CD4-positive, alpha-beta T cell (primary cell): ENCODE measurements around the gene ARFIP1. TPM values are rescaled to one million over a fixed set of nuclear protein-coding genes. Genes with fewer than 3 reads are reported as not detected.

Experiments used
- ATAC-seq: fragments of 200-7000 bp; cut with Tn5 transposase; one replicate; pipeline ENCODE4 v1.10.0; 2022; ENCODE audit warnings: mild to moderate bottlenecking; ENCODE audit not compliant: poor library complexity
- CTCF ChIA-PET: fragments of 350-600 bp; sonication (Branson Sonifier 250); formaldehyde crosslinking; loops from one replicate; lab custom pipeline; 2021; ENCODE audit warnings: antibody characterized with exemption, inconsistent platforms; lab: Charles Lee
- POLR2A ChIA-PET: fragments of 350-600 bp; sonication (Branson Sonifier 250); formaldehyde crosslinking; loops from one replicate; lab custom pipeline; 2021; ENCODE audit warnings: antibody characterized with exemption, inconsistent platforms; lab: Charles Lee
- DNase-seq, 14 experiments: peaks; one replicate each; pipeline ENCODE4 v3.0.0-alpha.2; 2013 to 2020; ENCODE audit warnings: mixed read lengths in 2 of 14
- H3K27ac ChIP-seq, 2 donors: one replicate each; pipeline versions ENCODE4 v1.5.1 to v1.7.0; 2013; ENCODE audit warnings: low read length in 2 of 2, low read depth in 1 of 2, mild to moderate bottlenecking in 1 of 2
- H3K27me3 ChIP-seq, 2 experiments: 1 replicate in 1 of 2; 2 replicates in 1 of 2; pipeline versions ENCODE4 v1.6.1 to v1.7.0; 2013; ENCODE audit warnings: low read length in 2 of 2, control low read depth in 1 of 2, mild to moderate bottlenecking in 1 of 2, moderate library complexity in 1 of 2; ENCODE audit not compliant: insufficient read depth in 2 of 2, control insufficient read depth in 1 of 2
- H3K36me3 ChIP-seq: one replicate; pipeline ENCODE4 v1.6.1; 2013; ENCODE audit warnings: low read length, control low read depth; ENCODE audit not compliant: insufficient read depth
- H3K4me1 ChIP-seq: one replicate; pipeline ENCODE4 v1.6.1; 2013; ENCODE audit warnings: low read length, control low read depth; ENCODE audit not compliant: insufficient read depth
- H3K4me3 ChIP-seq: one replicate; pipeline ENCODE4 v1.5.1; 2013; ENCODE audit warnings: mild to moderate bottlenecking, low read length, moderate library complexity
- H3K9me3 ChIP-seq, 2 experiments: 1 replicate in 1 of 2; 2 replicates in 1 of 2; pipeline versions ENCODE4 v1.6.1 to v1.7.0; 2013; ENCODE audit warnings: low read length in 2 of 2, mild to moderate bottlenecking in 2 of 2, control low read depth in 1 of 2, moderate library complexity in 1 of 2; ENCODE audit not compliant: control insufficient read depth in 1 of 2, insufficient read depth in 1 of 2
- H3K27ac Mint-ChIP-seq: one replicate; pipeline ENCODE4 v1.8.0; 2020; ENCODE audit warnings: mixed read lengths
- H3K27me3 Mint-ChIP-seq: one replicate; pipeline ENCODE4 v1.8.0; 2021; ENCODE audit warnings: mixed read lengths
- H3K36me3 Mint-ChIP-seq: one replicate; pipeline ENCODE4 v1.8.0; 2021; ENCODE audit warnings: low read depth, mixed read lengths
- H3K4me1 Mint-ChIP-seq: one replicate; pipeline ENCODE4 v1.8.0; 2021; ENCODE audit warnings: low read depth, mixed read lengths
- H3K4me3 Mint-ChIP-seq: one replicate; pipeline ENCODE4 v1.8.0; 2020; ENCODE audit warnings: mild to moderate bottlenecking, mixed read lengths
- H3K9me3 Mint-ChIP-seq: one replicate; pipeline ENCODE4 v1.8.0; 2020; ENCODE audit warnings: mixed read lengths
- intact Hi-C, 2 experiments: fragments of 100-400 bp; cut with DNase I in 1 of 2; cut with micrococcal nuclease in 1 of 2; formaldehyde crosslinking; loops; one replicate each; pipeline versions ENCODE4 v1.15.1 to v1.9.0; 2023 to 2025; cut with DNase I, micrococcal nuclease
- total RNA-seq, 174 experiments: library from RNA in 2 of 174; stranded (reverse) in 2 of 174; gene quantifications; one replicate each; pipeline ENCODE4 v1.2.3 and lab custom pipeline; 2021 to 2026
- TF ChIP-seq, protein P1 (sequence below): fragments of 200-600 bp; IDR thresholded peaks from one replicate; pipeline ENCODE4 v1.8.0; 2022; ENCODE audit warnings: antibody characterized with exemption, mild to moderate bottlenecking

Gene ARFIP1
- total RNA-seq, 2 experiments from 2014 or later, result 2.6 to 3.0 TPM

DNA sequence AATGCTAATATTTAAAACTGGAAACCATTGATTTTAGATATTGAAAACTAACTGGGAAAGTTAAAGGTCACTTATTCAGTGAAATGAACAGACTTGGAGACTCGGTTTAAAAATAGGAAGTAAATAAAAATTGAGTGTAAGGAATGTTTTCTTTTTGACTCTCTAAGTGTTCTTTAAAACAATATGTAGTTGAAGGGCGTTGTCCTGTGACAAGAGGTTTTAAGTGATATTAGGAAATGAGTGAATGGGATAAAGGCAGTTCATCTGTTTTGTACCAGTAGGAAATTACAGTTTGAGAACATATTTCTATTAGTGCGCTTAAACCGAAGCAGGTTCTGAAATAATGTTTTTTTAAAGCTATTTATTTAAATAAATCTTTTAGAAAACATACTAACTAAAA lies 77.2 kb downstream of the ARFIP1 start:
- ChIA-PET POLR2A (no interaction called here), CTCF (no interaction called here)
- Mint-ChIP-seq H3K4me3 (no peak overlapping the region), H3K9me3 (peaks cover 8% of the 10 kb centered on the region), H3K4me1 (no peaks in the 10 kb centered on the region), H3K36me3 (peaks cover 30% of the 10 kb centered on the region), H3K27ac (no peak overlapping the region), H3K27me3 (no peaks in the 10 kb centered on the region)
- no peak for DNase-seq
- intact Hi-C loops, result no loop called here
- ATAC-seq, result no peak
- Histone ChIP-seq H3K36me3 (no peaks in the 10 kb centered on the region), H3K9me3 (peaks cover 12 to 22% of the 10 kb centered on the region in 2 experiments), H3K4me1 (no peaks in the 10 kb centered on the region), H3K4me3 (no peak overlapping the region), H3K27ac (no peak overlapping the region), H3K27me3 (no peaks in the 10 kb centered on the region)
- TF ChIP-seq, protein P1, sequence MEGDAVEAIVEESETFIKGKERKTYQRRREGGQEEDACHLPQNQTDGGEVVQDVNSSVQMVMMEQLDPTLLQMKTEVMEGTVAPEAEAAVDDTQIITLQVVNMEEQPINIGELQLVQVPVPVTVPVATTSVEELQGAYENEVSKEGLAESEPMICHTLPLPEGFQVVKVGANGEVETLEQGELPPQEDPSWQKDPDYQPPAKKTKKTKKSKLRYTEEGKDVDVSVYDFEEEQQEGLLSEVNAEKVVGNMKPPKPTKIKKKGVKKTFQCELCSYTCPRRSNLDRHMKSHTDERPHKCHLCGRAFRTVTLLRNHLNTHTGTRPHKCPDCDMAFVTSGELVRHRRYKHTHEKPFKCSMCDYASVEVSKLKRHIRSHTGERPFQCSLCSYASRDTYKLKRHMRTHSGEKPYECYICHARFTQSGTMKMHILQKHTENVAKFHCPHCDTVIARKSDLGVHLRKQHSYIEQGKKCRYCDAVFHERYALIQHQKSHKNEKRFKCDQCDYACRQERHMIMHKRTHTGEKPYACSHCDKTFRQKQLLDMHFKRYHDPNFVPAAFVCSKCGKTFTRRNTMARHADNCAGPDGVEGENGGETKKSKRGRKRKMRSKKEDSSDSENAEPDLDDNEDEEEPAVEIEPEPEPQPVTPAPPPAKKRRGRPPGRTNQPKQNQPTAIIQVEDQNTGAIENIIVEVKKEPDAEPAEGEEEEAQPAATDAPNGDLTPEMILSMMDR, result no peak

DNA sequence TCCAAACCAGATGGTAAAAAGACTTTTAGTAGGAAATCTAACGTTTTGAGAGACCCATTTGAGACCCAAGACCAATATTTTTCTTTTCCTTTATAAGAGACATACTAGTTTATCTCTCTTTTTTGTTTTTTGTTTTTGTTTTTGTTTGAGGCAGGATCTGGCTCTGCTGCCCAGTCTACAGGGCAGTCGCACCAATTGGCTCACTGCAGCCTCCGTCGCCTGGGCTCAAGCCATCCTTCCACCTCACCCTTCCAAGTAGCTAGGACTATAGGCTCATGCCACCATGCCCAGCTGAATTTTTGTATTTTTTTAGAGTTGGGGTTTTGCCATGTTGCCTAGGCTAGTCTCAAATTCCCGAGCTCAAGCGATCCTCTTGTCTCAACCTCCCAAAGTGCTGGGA lies 79.2 kb downstream of the ARFIP1 start:
- Mint-ChIP-seq H3K4me1 (no peaks in the 10 kb centered on the region), H3K27me3 (no peaks in the 10 kb centered on the region), H3K9me3 (peaks cover 3% of the 10 kb centered on the region), H3K36me3 (peaks cover 18% of the 10 kb centered on the region), H3K4me3 (no peak overlapping the region), H3K27ac (no peak overlapping the region)
- DNase-seq (no peak), ATAC-seq (no peak)
- CTCF ChIA-PET, result interaction anchor here (0.6 kb wide), 1 partner anchor 209 kb away, joined by 3 read pairs; no protein-coding TSS in a partner anchor
- Histone ChIP-seq H3K27me3 (no peaks in the 10 kb centered on the region), H3K4me1 (no peaks in the 10 kb centered on the region), H3K27ac (no peak overlapping the region), H3K4me3 (no peak overlapping the region), H3K36me3 (no peaks in the 10 kb centered on the region), H3K9me3 (peaks cover 0 to 9% of the 10 kb centered on the region in 2 experiments)
- POLR2A ChIA-PET, result no interaction called here
- TF ChIP-seq, protein P1, result no peak
- intact Hi-C loops, result no loop called here

DNA sequence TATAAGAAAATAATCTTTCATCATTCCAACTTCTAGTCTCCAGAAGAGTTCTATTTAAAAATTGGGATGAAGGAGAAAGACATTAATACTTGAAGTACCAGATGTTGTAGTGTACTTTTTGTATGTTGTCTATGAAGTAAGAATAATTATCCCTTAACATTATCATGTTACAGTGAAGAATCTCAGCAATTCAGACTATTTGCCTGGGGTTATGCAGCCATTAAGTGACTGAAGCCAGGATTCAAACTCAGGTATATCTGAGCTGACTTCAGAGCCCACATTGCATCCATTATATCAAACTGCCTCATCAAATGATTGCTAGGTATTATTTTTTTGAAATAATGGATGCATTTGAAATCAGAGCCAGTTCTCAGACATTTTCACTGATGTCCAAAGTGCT lies 80.3 kb downstream of the ARFIP1 start:
- H3K4me3 ChIP-seq, result no peak overlapping the region

More for the DNA sequence above, 80.3 kb downstream of the ARFIP1 start:
- Mint-ChIP-seq H3K27me3 (no peaks in the 10 kb centered on the region), H3K4me3 (no peak overlapping the region), H3K36me3 (peaks cover 18% of the 10 kb centered on the region), H3K4me1 (no peaks in the 10 kb centered on the region), H3K27ac (no peak overlapping the region), H3K9me3 (no peaks in the 10 kb centered on the region)
- no peaks in the 10 kb centered on the region for H3K27me3 ChIP-seq
- ChIA-PET CTCF (no interaction called here), POLR2A (no interaction called here)
- no peak for DNase-seq
- no peaks in the 10 kb centered on the region for H3K4me1 ChIP-seq
- no peak overlapping the region for H3K27ac ChIP-seq
- peaks cover 5% of the 10 kb centered on the region for H3K36me3 ChIP-seq
- ATAC-seq, result no peak
- TF ChIP-seq, protein P1, result no peak
- intact Hi-C loops, result no loop called here
- H3K9me3 ChIP-seq, result peaks cover 0 to 2% of the 10 kb centered on the region in 2 experiments
